ENCODE data around the gene POLN. TPM values are rescaled to one million over a fixed set of nuclear protein-coding genes. Genes with fewer than 3 reads are reported as not detected.

POLN gene
- total and polyA plus RNA-seq, 2 experiments from 2014 or later = 1.8 to 4.0 TPM

DNA sequence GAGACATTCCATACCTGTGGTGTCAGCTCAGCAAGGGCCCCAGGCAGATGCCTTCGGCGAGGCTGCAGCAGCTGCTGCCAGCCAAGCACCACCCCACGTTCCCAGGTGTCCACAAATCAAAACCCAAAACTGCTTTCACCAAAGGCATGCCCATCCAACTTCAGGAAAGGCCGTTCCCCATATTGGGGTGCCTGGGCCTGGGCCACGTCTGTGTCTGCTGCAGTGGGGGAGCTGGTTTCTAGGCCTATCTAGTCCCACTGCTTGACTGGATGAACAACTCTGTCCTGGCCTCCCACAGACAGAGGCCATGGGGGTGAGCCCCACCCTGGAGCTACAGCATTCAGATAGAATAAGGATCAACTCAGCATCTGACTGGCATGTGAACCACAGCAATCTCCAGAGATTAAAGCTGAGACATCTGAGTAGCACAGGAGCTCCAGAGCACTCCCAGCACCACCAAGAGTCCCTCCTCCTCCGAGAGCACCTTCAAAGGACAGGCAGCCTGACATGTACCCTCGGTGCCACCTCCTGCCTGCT is 145.8 kb downstream of the POLN start (continued):
- TF ChIP-seq, protein P1, sequence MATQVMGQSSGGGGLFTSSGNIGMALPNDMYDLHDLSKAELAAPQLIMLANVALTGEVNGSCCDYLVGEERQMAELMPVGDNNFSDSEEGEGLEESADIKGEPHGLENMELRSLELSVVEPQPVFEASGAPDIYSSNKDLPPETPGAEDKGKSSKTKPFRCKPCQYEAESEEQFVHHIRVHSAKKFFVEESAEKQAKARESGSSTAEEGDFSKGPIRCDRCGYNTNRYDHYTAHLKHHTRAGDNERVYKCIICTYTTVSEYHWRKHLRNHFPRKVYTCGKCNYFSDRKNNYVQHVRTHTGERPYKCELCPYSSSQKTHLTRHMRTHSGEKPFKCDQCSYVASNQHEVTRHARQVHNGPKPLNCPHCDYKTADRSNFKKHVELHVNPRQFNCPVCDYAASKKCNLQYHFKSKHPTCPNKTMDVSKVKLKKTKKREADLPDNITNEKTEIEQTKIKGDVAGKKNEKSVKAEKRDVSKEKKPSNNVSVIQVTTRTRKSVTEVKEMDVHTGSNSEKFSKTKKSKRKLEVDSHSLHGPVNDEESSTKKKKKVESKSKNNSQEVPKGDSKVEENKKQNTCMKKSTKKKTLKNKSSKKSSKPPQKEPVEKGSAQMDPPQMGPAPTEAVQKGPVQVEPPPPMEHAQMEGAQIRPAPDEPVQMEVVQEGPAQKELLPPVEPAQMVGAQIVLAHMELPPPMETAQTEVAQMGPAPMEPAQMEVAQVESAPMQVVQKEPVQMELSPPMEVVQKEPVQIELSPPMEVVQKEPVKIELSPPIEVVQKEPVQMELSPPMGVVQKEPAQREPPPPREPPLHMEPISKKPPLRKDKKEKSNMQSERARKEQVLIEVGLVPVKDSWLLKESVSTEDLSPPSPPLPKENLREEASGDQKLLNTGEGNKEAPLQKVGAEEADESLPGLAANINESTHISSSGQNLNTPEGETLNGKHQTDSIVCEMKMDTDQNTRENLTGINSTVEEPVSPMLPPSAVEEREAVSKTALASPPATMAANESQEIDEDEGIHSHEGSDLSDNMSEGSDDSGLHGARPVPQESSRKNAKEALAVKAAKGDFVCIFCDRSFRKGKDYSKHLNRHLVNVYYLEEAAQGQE (IDR thresholded peaks at IDR 0.05; ENCODE audit: unreplicated experiment) = no peak
- TF ChIP-seq ZNF114 (CRISPR knock-in tag; IDR thresholded peaks at IDR 0.05) (no peak), EZH2 (IDR thresholded peaks at IDR 0.05; ENCODE audit: low read depth, unreplicated experiment) (no peak), NANOG (IDR thresholded peaks at IDR 0.05; ENCODE audit: borderline replicate concordance) (no peak), CREB1 (CRISPR knock-in tag; IDR thresholded peaks at IDR 0.05; ENCODE audit: low read depth) (no peak)

DNA sequence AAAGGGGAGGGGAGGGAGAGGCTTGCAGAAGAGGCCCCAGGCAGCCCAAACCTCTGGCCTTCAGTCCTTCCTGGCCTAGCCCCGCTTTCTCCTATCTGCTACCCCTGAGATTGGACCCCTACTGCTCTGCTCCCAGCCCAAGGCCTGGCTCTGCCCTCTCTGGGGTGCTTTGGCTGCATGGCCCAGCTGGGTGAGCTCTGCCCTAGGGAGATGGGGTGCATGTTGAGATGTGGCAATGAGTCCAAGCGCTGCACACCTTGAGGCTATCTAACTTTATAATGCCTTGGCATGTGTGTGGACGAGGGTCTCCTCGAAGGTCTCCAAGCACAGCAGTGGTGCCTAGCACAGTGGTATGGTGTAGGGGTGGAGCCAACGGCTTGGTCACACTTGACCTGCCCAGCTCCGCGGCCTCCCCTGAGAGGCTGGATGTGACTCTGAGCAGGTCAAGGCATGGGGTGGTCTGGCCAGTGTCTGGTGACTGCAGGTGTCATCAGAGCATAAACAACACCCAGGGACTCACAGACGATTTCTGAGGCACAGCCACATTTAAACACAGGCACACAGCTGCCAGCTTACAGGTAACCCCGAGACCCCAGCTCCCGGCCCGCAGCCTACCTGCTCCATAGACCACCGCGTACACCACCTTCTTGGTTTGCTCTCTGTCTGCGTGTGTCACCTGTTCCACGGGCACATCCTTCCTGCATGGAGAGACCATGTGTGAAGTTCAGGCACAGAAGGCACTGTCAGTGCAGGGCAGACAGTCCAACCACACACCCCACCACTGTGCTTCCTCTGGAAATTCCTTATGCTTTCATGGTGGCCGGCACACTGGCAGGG is 146.5 kb downstream of the POLN start:
- Histone ChIP-seq H4K20me1 (replicated peaks; ENCODE audit: insufficient read depth) (no peaks in the 10 kb centered on the region; the same call in 1 of the 2 replicates), H3K9me2 (ENCODE audit: insufficient read depth) (no peaks in the 10 kb centered on the region), H3K36me3 (ENCODE audit: insufficient read depth) (no peaks in the 10 kb centered on the region), H3K4me3 (no peak overlapping the region), H3F3A (replicated peaks; ENCODE audit: low read depth) (no peaks in the 10 kb centered on the region), H3K79me2 (replicated peaks; ENCODE audit: insufficient read depth) (no peaks in the 10 kb centered on the region), H3K27ac (ENCODE audit: low read depth) (no peak overlapping the region), H3K27me3 (ENCODE audit: insufficient read depth) (no peaks in the 10 kb centered on the region), H3K4me1 (ENCODE audit: insufficient read depth) (no peaks in the 10 kb centered on the region), H2AFZ (no peak overlapping the region), H3K4me2 (no peak overlapping the region)
- peaks cover 14% of the 10 kb centered on the region; the same call in 2 of the 3 replicates for H3K9me3 Mint-ChIP-seq
- ATAC-seq (no peak), DNase-seq (ENCODE audit: low spot score) (no peak)
- TF ChIP-seq STAT1 (IDR thresholded peaks at IDR 0.05; ENCODE audit: unreplicated experiment) (no peak), EZH2 (IDR thresholded peaks at IDR 0.05; ENCODE audit: low read depth, unreplicated experiment) (no peak), CREB1 (CRISPR knock-in tag; IDR thresholded peaks at IDR 0.05; ENCODE audit: low read depth) (no peak), EZH2phosphoT487 (IDR thresholded peaks at IDR 0.05; ENCODE audit: unreplicated experiment) (no peak)
- TF ChIP-seq, protein P2, sequence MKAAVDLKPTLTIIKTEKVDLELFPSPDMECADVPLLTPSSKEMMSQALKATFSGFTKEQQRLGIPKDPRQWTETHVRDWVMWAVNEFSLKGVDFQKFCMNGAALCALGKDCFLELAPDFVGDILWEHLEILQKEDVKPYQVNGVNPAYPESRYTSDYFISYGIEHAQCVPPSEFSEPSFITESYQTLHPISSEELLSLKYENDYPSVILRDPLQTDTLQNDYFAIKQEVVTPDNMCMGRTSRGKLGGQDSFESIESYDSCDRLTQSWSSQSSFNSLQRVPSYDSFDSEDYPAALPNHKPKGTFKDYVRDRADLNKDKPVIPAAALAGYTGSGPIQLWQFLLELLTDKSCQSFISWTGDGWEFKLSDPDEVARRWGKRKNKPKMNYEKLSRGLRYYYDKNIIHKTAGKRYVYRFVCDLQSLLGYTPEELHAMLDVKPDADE (IDR thresholded peaks at IDR 0.05) = no peak
- TF ChIP-seq, protein P3, sequence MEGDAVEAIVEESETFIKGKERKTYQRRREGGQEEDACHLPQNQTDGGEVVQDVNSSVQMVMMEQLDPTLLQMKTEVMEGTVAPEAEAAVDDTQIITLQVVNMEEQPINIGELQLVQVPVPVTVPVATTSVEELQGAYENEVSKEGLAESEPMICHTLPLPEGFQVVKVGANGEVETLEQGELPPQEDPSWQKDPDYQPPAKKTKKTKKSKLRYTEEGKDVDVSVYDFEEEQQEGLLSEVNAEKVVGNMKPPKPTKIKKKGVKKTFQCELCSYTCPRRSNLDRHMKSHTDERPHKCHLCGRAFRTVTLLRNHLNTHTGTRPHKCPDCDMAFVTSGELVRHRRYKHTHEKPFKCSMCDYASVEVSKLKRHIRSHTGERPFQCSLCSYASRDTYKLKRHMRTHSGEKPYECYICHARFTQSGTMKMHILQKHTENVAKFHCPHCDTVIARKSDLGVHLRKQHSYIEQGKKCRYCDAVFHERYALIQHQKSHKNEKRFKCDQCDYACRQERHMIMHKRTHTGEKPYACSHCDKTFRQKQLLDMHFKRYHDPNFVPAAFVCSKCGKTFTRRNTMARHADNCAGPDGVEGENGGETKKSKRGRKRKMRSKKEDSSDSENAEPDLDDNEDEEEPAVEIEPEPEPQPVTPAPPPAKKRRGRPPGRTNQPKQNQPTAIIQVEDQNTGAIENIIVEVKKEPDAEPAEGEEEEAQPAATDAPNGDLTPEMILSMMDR (conservative IDR thresholded peaks at IDR 0.05; ENCODE audit: low read depth in 2 of 2) = no peak
- peaks cover 8% of the 10 kb centered on the region for H3K27me3 Mint-ChIP-seq (ENCODE audit: insufficient read depth, low read depth, poor library complexity)
- H3K36me3 Mint-ChIP-seq (ENCODE audit: low read depth) = no peaks in the 10 kb centered on the region; the same call in 2 of the 3 replicates
- no peak overlapping the region for H3K27ac Mint-ChIP-seq
- H3K4me3 Mint-ChIP-seq = no peak overlapping the region
- H3K4me1 Mint-ChIP-seq = no peaks in the 10 kb centered on the region
